ENCODE data around the gene SLC9A9.
"Not testable (repeated sequence)": the region's sequence is repeated elsewhere in the genome, so short reads cannot be mapped to it uniquely, and the experiment has no call there.

The SLC9A9 gene

DNA sequence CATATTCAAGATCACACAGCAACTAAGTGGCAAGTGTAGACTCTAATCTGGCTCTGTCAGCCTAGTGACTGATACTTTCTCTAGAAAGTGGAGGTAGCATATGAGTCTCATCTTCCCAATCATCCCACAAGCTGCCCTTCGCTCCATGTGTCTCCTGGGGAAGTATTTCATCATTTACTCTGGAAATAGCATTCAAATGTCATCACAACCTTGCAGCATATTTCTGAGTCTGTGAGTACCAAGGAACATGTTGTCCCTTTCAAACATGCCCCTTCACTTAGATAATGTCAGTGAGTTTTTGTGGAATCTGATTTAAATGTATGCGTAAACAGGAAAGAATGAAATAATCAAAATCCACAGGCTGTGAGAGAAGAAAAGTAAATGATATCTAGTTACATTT is 322.9 kb downstream of the SLC9A9 start:
- no peaks in the 10 kb centered on the region for H4K20me1 ChIP-seq (ENCODE audit: insufficient read depth, low read length)
- H3K9ac ChIP-seq (ENCODE audit: low read length): no peak overlapping the region
- H3K9me3 ChIP-seq (ENCODE audit: insufficient read depth, low read length): no peaks in the 10 kb centered on the region
- H3K27me3 ChIP-seq (ENCODE audit: low read depth, low read length): no peaks in the 10 kb centered on the region
- no peak overlapping the region for H3K27ac ChIP-seq (ENCODE audit: low read length)
- H3K4me3 ChIP-seq (ENCODE audit: low read length): no peak overlapping the region
- H3K79me2 ChIP-seq (ENCODE audit: low read length): no peaks in the 10 kb centered on the region
- peaks cover 43% of the 10 kb centered on the region for H3K4me1 ChIP-seq (ENCODE audit: low read length)
- H2AFZ ChIP-seq (ENCODE audit: low read depth, low read length): no peak overlapping the region
- H3K36me3 ChIP-seq (replicated peaks; ENCODE audit: low read depth, low read length): peaks cover 4% of the 10 kb centered on the region
- no peak for TF ChIP-seq EZH2phosphoT487 (IDR thresholded peaks at IDR 0.05; ENCODE audit: low read depth)
- TF ChIP-seq, protein P1, sequence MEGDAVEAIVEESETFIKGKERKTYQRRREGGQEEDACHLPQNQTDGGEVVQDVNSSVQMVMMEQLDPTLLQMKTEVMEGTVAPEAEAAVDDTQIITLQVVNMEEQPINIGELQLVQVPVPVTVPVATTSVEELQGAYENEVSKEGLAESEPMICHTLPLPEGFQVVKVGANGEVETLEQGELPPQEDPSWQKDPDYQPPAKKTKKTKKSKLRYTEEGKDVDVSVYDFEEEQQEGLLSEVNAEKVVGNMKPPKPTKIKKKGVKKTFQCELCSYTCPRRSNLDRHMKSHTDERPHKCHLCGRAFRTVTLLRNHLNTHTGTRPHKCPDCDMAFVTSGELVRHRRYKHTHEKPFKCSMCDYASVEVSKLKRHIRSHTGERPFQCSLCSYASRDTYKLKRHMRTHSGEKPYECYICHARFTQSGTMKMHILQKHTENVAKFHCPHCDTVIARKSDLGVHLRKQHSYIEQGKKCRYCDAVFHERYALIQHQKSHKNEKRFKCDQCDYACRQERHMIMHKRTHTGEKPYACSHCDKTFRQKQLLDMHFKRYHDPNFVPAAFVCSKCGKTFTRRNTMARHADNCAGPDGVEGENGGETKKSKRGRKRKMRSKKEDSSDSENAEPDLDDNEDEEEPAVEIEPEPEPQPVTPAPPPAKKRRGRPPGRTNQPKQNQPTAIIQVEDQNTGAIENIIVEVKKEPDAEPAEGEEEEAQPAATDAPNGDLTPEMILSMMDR (IDR thresholded peaks at IDR 0.05; ENCODE audit: low read depth, low read length): no peak
- H3K4me2 ChIP-seq (ENCODE audit: low read length): no peak overlapping the region

DNA sequence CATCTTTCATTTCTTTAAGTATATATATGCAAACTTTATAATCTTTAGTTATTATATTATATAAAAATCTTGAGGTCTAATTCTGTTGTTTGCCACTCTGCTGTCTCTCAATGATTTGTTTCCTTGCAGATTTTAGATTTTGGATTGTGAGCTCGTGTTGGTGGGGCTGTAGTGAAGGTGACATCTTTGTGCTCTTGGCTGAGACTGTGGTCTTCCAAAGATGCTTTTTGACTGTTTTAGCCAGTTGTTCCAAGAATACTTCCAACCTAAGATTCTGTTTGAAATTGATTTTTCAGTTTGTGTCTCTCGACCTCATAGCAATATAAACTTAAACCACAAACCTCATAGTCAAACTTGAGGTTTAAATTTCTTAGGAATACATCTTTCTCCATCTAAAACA is 326.5 kb downstream of the SLC9A9 start:
- Histone ChIP-seq H3K36me3 (replicated peaks; ENCODE audit: low read depth, low read length) (no peaks in the 10 kb centered on the region), H3K9me3 (ENCODE audit: insufficient read depth, low read length) (no peaks in the 10 kb centered on the region), H3K4me1 (ENCODE audit: low read length) (peaks cover 12% of the 10 kb centered on the region), H2AFZ (ENCODE audit: low read depth, low read length) (no peak overlapping the region), H3K27ac (ENCODE audit: low read length) (no peak overlapping the region), H3K4me3 (ENCODE audit: low read length) (no peak overlapping the region), H3K27me3 (ENCODE audit: low read depth, low read length) (no peaks in the 10 kb centered on the region), H3K4me2 (ENCODE audit: low read length) (no peak overlapping the region), H4K20me1 (ENCODE audit: insufficient read depth, low read length) (no peaks in the 10 kb centered on the region), H3K79me2 (ENCODE audit: low read length) (no peaks in the 10 kb centered on the region), H3K9ac (ENCODE audit: low read length) (no peak overlapping the region)
- no peak for TF ChIP-seq EZH2phosphoT487 (IDR thresholded peaks at IDR 0.05; ENCODE audit: low read depth)
- TF ChIP-seq, protein P1 (IDR thresholded peaks at IDR 0.05; ENCODE audit: low read depth, low read length): no peak

DNA sequence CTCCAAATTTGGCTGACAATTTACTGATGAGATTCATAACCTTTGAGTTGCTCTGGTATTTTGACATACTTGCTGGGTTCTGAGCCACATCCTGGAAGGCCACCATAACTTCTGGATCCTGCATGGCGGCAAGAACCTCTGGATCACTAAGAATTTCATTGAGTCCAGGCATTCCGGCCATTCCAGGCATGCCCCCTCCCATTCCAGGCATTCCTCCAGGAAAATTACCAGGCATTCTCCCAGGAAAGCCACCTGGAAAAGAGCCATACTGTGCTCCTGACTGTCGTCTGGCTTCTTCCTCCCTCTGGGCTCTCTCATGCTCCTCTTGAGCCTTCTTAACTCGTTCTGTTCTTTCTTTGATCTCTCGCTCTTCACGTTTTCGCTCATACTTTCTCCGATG is 331.1 kb downstream of the SLC9A9 start:
- H2AFZ ChIP-seq (ENCODE audit: low read depth, low read length); H3K79me2 ChIP-seq (ENCODE audit: low read length); H3K4me2 ChIP-seq (ENCODE audit: low read length); H3K9me3 ChIP-seq (ENCODE audit: insufficient read depth, low read length); H3K27me3 ChIP-seq (ENCODE audit: low read depth, low read length); H3K9ac ChIP-seq (ENCODE audit: low read length); H3K4me1 ChIP-seq (ENCODE audit: low read length); H3K27ac ChIP-seq (ENCODE audit: low read length); H3K36me3 ChIP-seq (replicated peaks; ENCODE audit: low read depth, low read length); H3K4me3 ChIP-seq (ENCODE audit: low read length); H4K20me1 ChIP-seq (ENCODE audit: insufficient read depth, low read length): not testable (repeated sequence)

DNA sequence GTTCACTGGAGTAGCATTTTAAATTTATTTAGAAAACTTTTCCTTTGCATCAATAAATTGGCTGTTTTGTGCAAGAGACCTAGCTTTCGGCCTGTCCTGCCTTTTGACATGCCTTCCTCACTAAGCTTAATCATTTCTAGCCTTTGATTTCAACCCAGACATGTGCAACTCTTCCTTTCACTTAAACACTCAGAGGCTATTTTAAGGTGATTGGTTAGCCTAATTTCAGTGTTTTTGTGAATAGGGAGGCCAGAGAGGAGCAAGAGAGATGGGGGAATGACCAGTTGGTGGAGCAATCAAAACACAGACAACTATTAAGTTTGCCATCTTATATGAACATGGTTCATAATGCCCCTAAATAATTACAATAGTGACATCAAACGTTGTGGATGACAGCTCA is 333.4 kb downstream of the SLC9A9 start:
- Histone ChIP-seq H3K79me2 (ENCODE audit: low read length) (no peaks in the 10 kb centered on the region), H3K9me3 (ENCODE audit: insufficient read depth, low read length) (no peaks in the 10 kb centered on the region), H3K4me1 (ENCODE audit: low read length) (peaks cover 6% of the 10 kb centered on the region), H2AFZ (ENCODE audit: low read depth, low read length) (no peak overlapping the region), H3K27ac (ENCODE audit: low read length) (no peak overlapping the region), H3K9ac (ENCODE audit: low read length) (no peak overlapping the region), H4K20me1 (ENCODE audit: insufficient read depth, low read length) (no peaks in the 10 kb centered on the region), H3K27me3 (ENCODE audit: low read depth, low read length) (no peaks in the 10 kb centered on the region), H3K4me3 (ENCODE audit: low read length) (no peak overlapping the region), H3K36me3 (replicated peaks; ENCODE audit: low read depth, low read length) (no peaks in the 10 kb centered on the region), H3K4me2 (ENCODE audit: low read length) (no peak overlapping the region)
- TF ChIP-seq, protein P1 (IDR thresholded peaks at IDR 0.05; ENCODE audit: low read depth, low read length): no peak
- no peak for TF ChIP-seq EZH2phosphoT487 (IDR thresholded peaks at IDR 0.05; ENCODE audit: low read depth)

DNA sequence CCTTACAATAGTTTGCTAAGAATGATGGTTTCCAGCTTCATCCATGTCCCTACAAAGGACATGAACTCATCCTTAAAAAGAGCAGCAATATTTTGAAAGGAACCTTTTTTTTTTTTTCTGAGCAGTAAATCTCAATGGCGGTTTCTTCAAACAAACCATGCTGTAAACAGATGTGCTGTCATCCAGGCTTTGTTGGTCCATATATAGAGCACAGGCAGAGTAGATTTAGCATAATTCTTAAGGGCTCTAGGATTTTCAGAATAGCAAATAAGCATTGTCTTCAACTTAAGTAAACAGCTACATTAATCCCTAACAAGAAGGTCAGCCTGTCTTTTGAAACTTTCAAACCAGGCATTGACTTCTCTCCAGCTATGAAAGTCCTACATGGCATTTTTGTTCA is 334.2 kb downstream of the SLC9A9 start:
- no peaks in the 10 kb centered on the region for H3K9me3 ChIP-seq (ENCODE audit: insufficient read depth, low read length)
- peaks cover 6% of the 10 kb centered on the region for H3K4me1 ChIP-seq (ENCODE audit: low read length)
- H3K4me3 ChIP-seq (ENCODE audit: low read length): no peak overlapping the region
- no peak overlapping the region for H3K4me2 ChIP-seq (ENCODE audit: low read length)
- H3K27me3 ChIP-seq (ENCODE audit: low read depth, low read length): no peaks in the 10 kb centered on the region
- no peak for TF ChIP-seq EZH2phosphoT487 (IDR thresholded peaks at IDR 0.05; ENCODE audit: low read depth)
- TF ChIP-seq, protein P1 (IDR thresholded peaks at IDR 0.05; ENCODE audit: low read depth, low read length): no peak
- H4K20me1 ChIP-seq (ENCODE audit: insufficient read depth, low read length): no peaks in the 10 kb centered on the region
- no peak overlapping the region for H3K9ac ChIP-seq (ENCODE audit: low read length)
- no peaks in the 10 kb centered on the region for H3K79me2 ChIP-seq (ENCODE audit: low read length)
- H3K36me3 ChIP-seq (replicated peaks; ENCODE audit: low read depth, low read length): no peaks in the 10 kb centered on the region
- H3K27ac ChIP-seq (ENCODE audit: low read length): no peak overlapping the region
- no peak overlapping the region for H2AFZ ChIP-seq (ENCODE audit: low read depth, low read length)
